WTC11 (cell line): Measurements from ENCODE around the gene LRR1. TPM values are rescaled to one million over a fixed set of nuclear protein-coding genes. Genes with fewer than 3 reads are reported as not detected.

ENCODE experiments used
- ATF1 ChIP-seq: sonication (generic); formaldehyde crosslinking; IDR thresholded peaks from 2 replicates; pipeline ENCODE4 v1.8.1; 2023; ENCODE audit warnings: mild to moderate bottlenecking, moderate library complexity, missing genetic modification reagents
- CBFB ChIP-seq: sonication (generic); formaldehyde crosslinking; IDR thresholded peaks from 2 replicates; pipeline ENCODE4 v1.8.1; 2022; ENCODE audit warnings: mild to moderate bottlenecking, low read depth, missing genetic modification reagents
- GRHL2 ChIP-seq: fragments of 250-450 bp; sonication (Bioruptor Pico); IDR thresholded peaks from 2 replicates; pipeline ENCODE4 v1.8.0; 2022; ENCODE audit warnings: mild to moderate bottlenecking, moderate library complexity; ENCODE audit not compliant: insufficient replicate concordance, severe bottlenecking
- IRF2 ChIP-seq: sonication (generic); formaldehyde crosslinking; IDR thresholded peaks from 2 replicates; pipeline ENCODE4 v1.8.0; 2022; ENCODE audit warnings: low read depth, missing genetic modification reagents, borderline replicate concordance
- JUN ChIP-seq: sonication (generic); formaldehyde crosslinking; IDR thresholded peaks from 2 replicates; pipeline ENCODE4 v1.8.0; 2023; ENCODE audit warnings: mild to moderate bottlenecking, missing genetic modification reagents
- KAT7 ChIP-seq: sonication (generic); formaldehyde crosslinking; IDR thresholded peaks from 2 replicates; pipeline ENCODE4 v1.8.1; 2023; ENCODE audit warnings: missing genetic modification reagents, mild to moderate bottlenecking, borderline replicate concordance
- MYBL2 ChIP-seq: sonication (generic); formaldehyde crosslinking; IDR thresholded peaks from 2 replicates; pipeline ENCODE4 v1.8.1; 2023; ENCODE audit warnings: mild to moderate bottlenecking, moderate library complexity, missing genetic modification reagents
- NFE2L1 ChIP-seq: sonication (generic); formaldehyde crosslinking; IDR thresholded peaks from 2 replicates; pipeline ENCODE4 v1.8.1; 2023; ENCODE audit warnings: missing genetic modification reagents
- NR1H2 ChIP-seq: sonication (generic); formaldehyde crosslinking; IDR thresholded peaks from 2 replicates; pipeline ENCODE4 v1.9.0; 2021; ENCODE audit warnings: mild to moderate bottlenecking, moderate library complexity, missing genetic modification reagents
- RORB ChIP-seq: fragments of 250-450 bp; sonication (Bioruptor Pico); IDR thresholded peaks from 2 replicates; pipeline ENCODE4 v1.9.0; 2021; ENCODE audit warnings: mild to moderate bottlenecking
- SMAD4 ChIP-seq: sonication (generic); formaldehyde crosslinking; IDR thresholded peaks from 2 replicates; pipeline ENCODE4 v1.8.0; 2022; ENCODE audit warnings: mild to moderate bottlenecking, missing genetic modification reagents
- TP53 ChIP-seq: sonication (generic); formaldehyde crosslinking; IDR thresholded peaks from 2 replicates; pipeline ENCODE4 v1.8.1; 2023; ENCODE audit warnings: mild to moderate bottlenecking, missing genetic modification reagents
- ZNF121 ChIP-seq: sonication (generic); formaldehyde crosslinking; IDR thresholded peaks from 2 replicates; pipeline ENCODE4 v1.8.0; 2023; ENCODE audit warnings: missing genetic modification reagents
- ZNF232 ChIP-seq: sonication (generic); formaldehyde crosslinking; IDR thresholded peaks from 2 replicates; pipeline ENCODE4 v1.8.0; 2022; ENCODE audit warnings: mild to moderate bottlenecking, missing genetic modification reagents
- ZNF263 ChIP-seq: sonication (generic); formaldehyde crosslinking; IDR thresholded peaks from 2 replicates; pipeline ENCODE4 v1.8.1; 2022; ENCODE audit warnings: low read depth, mild to moderate bottlenecking, moderate library complexity, missing genetic modification reagents
- ZNF416 ChIP-seq: fragments of 250-450 bp; sonication (Bioruptor Pico); IDR thresholded peaks from 2 replicates; pipeline ENCODE4 v1.9.0; 2021; ENCODE audit warnings: mild to moderate bottlenecking, inconsistent platforms
- total RNA-seq: library from RNA; stranded (reverse); gene quantifications from 3 replicates; pipeline ENCODE4 v1.2.3, GENCODE V29; 2021
- TF ChIP-seq, protein P1 (sequence below): sonication (generic); formaldehyde crosslinking; IDR thresholded peaks from 2 replicates; pipeline ENCODE4 v1.8.0; 2022; ENCODE audit warnings: mild to moderate bottlenecking, missing genetic modification reagents
- TF ChIP-seq, protein P2 (sequence below): fragments of 250-450 bp; sonication (Bioruptor Pico); IDR thresholded peaks from 2 replicates; pipeline ENCODE4 v1.9.0; 2021; ENCODE audit warnings: mild to moderate bottlenecking, borderline replicate concordance
- TF ChIP-seq, protein P3 (sequence below): sonication (generic); formaldehyde crosslinking; IDR thresholded peaks from 2 replicates; pipeline ENCODE4 v1.8.0; 2022; ENCODE audit warnings: mild to moderate bottlenecking, missing genetic modification reagents
- TF ChIP-seq, protein P4 (sequence below): fragments of 250-450 bp; sonication (Bioruptor Pico); IDR thresholded peaks from 2 replicates; pipeline ENCODE4 v2.1.2; 2022; ENCODE audit warnings: mild to moderate bottlenecking, moderate library complexity
- TF ChIP-seq, protein P5 (sequence below): sonication (generic); formaldehyde crosslinking; IDR thresholded peaks from 2 replicates; pipeline ENCODE4 v1.8.1; 2023; ENCODE audit warnings: mild to moderate bottlenecking, moderate library complexity, missing genetic modification reagents
- TF ChIP-seq, protein P6 (sequence below): fragments of 250-450 bp; sonication (Bioruptor Pico); IDR thresholded peaks from 2 replicates; pipeline ENCODE4 v1.9.0; 2021; ENCODE audit warnings: mild to moderate bottlenecking
- TF ChIP-seq, protein P7 (sequence below): sonication (generic); formaldehyde crosslinking; IDR thresholded peaks from 2 replicates; pipeline ENCODE4 v1.8.1; 2022; ENCODE audit warnings: mild to moderate bottlenecking, moderate library complexity, missing genetic modification reagents
- TF ChIP-seq, protein P8 (sequence below): sonication (generic); formaldehyde crosslinking; IDR thresholded peaks from 2 replicates; pipeline ENCODE4 v1.8.1; 2022; ENCODE audit warnings: low read depth, mild to moderate bottlenecking, moderate library complexity, missing genetic modification reagents, borderline replicate concordance

LRR1 gene
- total RNA-seq, 1 experiment from 2014 or later: 42.6 TPM

DNA sequence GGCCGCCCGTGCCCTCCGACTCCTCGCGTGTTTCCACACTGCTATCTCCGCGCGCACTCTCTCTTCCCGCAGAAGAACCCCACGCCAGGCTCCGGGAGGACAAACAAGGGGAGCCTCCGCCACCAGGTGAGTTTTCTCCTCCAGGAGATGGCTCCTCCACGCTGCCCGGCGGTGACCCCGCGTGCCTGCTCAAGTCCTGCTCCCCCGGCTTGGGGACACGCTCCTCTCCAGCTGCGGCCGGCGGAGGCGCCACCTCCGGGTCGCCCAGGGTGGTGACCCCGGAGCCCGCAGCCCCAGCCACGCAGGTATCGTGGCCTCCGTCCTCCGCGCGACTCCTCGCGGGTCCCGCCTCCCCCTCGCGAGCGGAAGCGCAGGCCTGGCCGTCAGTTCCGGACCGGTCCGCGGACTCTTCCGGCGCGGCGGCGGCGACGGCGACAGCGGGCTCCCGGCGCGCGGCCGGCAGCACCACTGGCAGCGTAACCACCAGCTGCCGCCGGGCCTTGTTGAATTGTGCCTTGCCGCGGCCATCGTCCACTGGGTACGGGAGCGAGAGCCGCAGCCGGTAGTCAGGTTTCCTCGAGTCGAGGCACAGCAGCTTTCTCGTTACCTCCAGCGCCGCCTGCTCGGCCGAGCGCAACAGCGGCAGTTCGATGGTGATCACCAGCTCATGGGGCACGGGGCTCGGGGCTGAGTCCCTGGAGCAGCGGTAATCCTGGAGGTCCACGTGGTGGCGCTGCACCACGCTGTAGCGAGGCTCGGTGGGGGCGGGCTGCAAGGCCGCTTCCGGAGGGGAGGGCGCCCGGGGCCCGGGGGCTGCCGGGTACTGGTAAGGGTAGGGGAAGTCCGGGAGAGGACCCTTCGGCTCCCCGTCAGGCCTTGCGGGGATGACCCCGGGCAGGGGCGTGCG, 35.2 kb downstream of the LRR1 start (continued):
- no peak for TF ChIP-seq JUN (CRISPR knock-in tag)
- TF ChIP-seq ZNF416 (CRISPR knock-in tag): 0 out of 2 replicates have a peak, but pooled peaks have one; percentile 45
- TF ChIP-seq, protein P1, sequence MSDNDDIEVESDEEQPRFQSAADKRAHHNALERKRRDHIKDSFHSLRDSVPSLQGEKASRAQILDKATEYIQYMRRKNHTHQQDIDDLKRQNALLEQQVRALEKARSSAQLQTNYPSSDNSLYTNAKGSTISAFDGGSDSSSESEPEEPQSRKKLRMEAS (CRISPR knock-in tag): peak; percentile 84; the same call in 1 of the 2 replicates
- no peak for TF ChIP-seq TP53 (CRISPR knock-in tag)
- 0 out of 2 replicates have a peak, but pooled peaks have one; percentile 11 for TF ChIP-seq ZNF121 (CRISPR knock-in tag)
- no peak for TF ChIP-seq CBFB
- TF ChIP-seq KAT7 (CRISPR knock-in tag): no peak; the same call in 1 of the 2 replicates
- peak; percentile 60; the same call in 1 of the 2 replicates for TF ChIP-seq IRF2 (CRISPR knock-in tag)
- TF ChIP-seq RORB (CRISPR knock-in tag): no peak
- TF ChIP-seq, protein P2, sequence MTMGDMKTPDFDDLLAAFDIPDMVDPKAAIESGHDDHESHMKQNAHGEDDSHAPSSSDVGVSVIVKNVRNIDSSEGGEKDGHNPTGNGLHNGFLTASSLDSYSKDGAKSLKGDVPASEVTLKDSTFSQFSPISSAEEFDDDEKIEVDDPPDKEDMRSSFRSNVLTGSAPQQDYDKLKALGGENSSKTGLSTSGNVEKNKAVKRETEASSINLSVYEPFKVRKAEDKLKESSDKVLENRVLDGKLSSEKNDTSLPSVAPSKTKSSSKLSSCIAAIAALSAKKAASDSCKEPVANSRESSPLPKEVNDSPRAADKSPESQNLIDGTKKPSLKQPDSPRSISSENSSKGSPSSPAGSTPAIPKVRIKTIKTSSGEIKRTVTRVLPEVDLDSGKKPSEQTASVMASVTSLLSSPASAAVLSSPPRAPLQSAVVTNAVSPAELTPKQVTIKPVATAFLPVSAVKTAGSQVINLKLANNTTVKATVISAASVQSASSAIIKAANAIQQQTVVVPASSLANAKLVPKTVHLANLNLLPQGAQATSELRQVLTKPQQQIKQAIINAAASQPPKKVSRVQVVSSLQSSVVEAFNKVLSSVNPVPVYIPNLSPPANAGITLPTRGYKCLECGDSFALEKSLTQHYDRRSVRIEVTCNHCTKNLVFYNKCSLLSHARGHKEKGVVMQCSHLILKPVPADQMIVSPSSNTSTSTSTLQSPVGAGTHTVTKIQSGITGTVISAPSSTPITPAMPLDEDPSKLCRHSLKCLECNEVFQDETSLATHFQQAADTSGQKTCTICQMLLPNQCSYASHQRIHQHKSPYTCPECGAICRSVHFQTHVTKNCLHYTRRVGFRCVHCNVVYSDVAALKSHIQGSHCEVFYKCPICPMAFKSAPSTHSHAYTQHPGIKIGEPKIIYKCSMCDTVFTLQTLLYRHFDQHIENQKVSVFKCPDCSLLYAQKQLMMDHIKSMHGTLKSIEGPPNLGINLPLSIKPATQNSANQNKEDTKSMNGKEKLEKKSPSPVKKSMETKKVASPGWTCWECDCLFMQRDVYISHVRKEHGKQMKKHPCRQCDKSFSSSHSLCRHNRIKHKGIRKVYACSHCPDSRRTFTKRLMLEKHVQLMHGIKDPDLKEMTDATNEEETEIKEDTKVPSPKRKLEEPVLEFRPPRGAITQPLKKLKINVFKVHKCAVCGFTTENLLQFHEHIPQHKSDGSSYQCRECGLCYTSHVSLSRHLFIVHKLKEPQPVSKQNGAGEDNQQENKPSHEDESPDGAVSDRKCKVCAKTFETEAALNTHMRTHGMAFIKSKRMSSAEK (CRISPR knock-in tag): no peak
- peak; percentile 6; the same call in 1 of the 2 replicates for TF ChIP-seq ZNF263 (CRISPR knock-in tag)
- no peak for TF ChIP-seq ATF1
- TF ChIP-seq, protein P3, sequence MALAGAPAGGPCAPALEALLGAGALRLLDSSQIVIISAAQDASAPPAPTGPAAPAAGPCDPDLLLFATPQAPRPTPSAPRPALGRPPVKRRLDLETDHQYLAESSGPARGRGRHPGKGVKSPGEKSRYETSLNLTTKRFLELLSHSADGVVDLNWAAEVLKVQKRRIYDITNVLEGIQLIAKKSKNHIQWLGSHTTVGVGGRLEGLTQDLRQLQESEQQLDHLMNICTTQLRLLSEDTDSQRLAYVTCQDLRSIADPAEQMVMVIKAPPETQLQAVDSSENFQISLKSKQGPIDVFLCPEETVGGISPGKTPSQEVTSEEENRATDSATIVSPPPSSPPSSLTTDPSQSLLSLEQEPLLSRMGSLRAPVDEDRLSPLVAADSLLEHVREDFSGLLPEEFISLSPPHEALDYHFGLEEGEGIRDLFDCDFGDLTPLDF (CRISPR knock-in tag): peak; percentile 52
- no peak for TF ChIP-seq GRHL2 (CRISPR knock-in tag)
- peak; percentile 64; the same call in 1 of the 2 replicates for TF ChIP-seq ZNF232 (CRISPR knock-in tag)
- TF ChIP-seq, protein P4, sequence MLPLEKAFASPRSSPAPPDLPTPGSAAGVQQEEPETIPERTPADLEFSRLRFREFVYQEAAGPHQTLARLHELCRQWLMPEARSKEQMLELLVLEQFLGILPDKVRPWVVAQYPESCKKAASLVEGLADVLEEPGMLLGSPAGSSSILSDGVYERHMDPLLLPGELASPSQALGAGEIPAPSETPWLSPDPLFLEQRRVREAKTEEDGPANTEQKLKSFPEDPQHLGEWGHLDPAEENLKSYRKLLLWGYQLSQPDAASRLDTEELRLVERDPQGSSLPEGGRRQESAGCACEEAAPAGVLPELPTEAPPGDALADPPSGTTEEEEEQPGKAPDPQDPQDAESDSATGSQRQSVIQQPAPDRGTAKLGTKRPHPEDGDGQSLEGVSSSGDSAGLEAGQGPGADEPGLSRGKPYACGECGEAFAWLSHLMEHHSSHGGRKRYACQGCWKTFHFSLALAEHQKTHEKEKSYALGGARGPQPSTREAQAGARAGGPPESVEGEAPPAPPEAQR (CRISPR knock-in tag): no peak
- TF ChIP-seq MYBL2: peak; percentile 12; the same call in 1 of the 2 replicates
- TF ChIP-seq, protein P5, sequence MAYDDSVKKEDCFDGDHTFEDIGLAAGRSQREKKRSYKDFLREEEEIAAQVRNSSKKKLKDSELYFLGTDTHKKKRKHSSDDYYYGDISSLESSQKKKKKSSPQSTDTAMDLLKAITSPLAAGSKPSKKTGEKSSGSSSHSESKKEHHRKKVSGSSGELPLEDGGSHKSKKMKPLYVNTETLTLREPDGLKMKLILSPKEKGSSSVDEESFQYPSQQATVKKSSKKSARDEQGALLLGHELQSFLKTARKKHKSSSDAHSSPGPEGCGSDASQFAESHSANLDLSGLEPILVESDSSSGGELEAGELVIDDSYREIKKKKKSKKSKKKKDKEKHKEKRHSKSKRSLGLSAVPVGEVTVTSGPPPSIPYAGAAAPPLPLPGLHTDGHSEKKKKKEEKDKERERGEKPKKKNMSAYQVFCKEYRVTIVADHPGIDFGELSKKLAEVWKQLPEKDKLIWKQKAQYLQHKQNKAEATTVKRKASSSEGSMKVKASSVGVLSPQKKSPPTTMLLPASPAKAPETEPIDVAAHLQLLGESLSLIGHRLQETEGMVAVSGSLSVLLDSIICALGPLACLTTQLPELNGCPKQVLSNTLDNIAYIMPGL (CRISPR knock-in tag): peak; percentile 98
- no peak for TF ChIP-seq NR1H2 (CRISPR knock-in tag)
- TF ChIP-seq, protein P6, sequence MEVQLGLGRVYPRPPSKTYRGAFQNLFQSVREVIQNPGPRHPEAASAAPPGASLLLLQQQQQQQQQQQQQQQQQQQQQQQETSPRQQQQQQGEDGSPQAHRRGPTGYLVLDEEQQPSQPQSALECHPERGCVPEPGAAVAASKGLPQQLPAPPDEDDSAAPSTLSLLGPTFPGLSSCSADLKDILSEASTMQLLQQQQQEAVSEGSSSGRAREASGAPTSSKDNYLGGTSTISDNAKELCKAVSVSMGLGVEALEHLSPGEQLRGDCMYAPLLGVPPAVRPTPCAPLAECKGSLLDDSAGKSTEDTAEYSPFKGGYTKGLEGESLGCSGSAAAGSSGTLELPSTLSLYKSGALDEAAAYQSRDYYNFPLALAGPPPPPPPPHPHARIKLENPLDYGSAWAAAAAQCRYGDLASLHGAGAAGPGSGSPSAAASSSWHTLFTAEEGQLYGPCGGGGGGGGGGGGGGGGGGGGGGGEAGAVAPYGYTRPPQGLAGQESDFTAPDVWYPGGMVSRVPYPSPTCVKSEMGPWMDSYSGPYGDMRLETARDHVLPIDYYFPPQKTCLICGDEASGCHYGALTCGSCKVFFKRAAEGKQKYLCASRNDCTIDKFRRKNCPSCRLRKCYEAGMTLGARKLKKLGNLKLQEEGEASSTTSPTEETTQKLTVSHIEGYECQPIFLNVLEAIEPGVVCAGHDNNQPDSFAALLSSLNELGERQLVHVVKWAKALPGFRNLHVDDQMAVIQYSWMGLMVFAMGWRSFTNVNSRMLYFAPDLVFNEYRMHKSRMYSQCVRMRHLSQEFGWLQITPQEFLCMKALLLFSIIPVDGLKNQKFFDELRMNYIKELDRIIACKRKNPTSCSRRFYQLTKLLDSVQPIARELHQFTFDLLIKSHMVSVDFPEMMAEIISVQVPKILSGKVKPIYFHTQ (CRISPR knock-in tag): no peak
- TF ChIP-seq, protein P7, sequence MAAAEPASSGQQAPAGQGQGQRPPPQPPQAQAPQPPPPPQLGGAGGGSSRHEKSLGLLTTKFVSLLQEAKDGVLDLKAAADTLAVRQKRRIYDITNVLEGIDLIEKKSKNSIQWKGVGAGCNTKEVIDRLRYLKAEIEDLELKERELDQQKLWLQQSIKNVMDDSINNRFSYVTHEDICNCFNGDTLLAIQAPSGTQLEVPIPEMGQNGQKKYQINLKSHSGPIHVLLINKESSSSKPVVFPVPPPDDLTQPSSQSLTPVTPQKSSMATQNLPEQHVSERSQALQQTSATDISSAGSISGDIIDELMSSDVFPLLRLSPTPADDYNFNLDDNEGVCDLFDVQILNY (CRISPR knock-in tag): no peak; the same call in none of the 2 replicates
- peak; percentile 14; the same call in 1 of the 2 replicates for TF ChIP-seq NFE2L1 (CRISPR knock-in tag)
- TF ChIP-seq, protein P8, sequence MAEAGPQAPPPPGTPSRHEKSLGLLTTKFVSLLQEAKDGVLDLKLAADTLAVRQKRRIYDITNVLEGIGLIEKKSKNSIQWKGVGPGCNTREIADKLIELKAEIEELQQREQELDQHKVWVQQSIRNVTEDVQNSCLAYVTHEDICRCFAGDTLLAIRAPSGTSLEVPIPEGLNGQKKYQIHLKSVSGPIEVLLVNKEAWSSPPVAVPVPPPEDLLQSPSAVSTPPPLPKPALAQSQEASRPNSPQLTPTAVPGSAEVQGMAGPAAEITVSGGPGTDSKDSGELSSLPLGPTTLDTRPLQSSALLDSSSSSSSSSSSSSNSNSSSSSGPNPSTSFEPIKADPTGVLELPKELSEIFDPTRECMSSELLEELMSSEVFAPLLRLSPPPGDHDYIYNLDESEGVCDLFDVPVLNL (CRISPR knock-in tag): peak; percentile 72; the same call in 1 of the 2 replicates
- no peak for TF ChIP-seq SMAD4
